ENCODE data around the gene PELI1. TPM values are rescaled to one million over a fixed set of nuclear protein-coding genes. Genes with fewer than 3 reads are reported as not detected.

The PELI1 gene
- total RNA-seq, 1 donor from 2014 or later: 46.4 TPM

GRCh38 chr2:64166637-64167420 lies 22.6 kb upstream of the PELI1 start:
- no peaks in the 10 kb centered on the region for H3K36me3 Mint-ChIP-seq (ENCODE audit: low read depth, unreplicated experiment)
- H3K4me1 Mint-ChIP-seq (ENCODE audit: unreplicated experiment): no peaks in the 10 kb centered on the region
- TF ChIP-seq, protein P1, sequence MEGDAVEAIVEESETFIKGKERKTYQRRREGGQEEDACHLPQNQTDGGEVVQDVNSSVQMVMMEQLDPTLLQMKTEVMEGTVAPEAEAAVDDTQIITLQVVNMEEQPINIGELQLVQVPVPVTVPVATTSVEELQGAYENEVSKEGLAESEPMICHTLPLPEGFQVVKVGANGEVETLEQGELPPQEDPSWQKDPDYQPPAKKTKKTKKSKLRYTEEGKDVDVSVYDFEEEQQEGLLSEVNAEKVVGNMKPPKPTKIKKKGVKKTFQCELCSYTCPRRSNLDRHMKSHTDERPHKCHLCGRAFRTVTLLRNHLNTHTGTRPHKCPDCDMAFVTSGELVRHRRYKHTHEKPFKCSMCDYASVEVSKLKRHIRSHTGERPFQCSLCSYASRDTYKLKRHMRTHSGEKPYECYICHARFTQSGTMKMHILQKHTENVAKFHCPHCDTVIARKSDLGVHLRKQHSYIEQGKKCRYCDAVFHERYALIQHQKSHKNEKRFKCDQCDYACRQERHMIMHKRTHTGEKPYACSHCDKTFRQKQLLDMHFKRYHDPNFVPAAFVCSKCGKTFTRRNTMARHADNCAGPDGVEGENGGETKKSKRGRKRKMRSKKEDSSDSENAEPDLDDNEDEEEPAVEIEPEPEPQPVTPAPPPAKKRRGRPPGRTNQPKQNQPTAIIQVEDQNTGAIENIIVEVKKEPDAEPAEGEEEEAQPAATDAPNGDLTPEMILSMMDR (IDR thresholded peaks at IDR 0.05; ENCODE audit: unreplicated experiment): no peak
- no peak overlapping the region for H3K27ac Mint-ChIP-seq (ENCODE audit: unreplicated experiment)
- no peaks in the 10 kb centered on the region for H3K27me3 Mint-ChIP-seq (ENCODE audit: unreplicated experiment)
- H3K4me3 Mint-ChIP-seq (ENCODE audit: unreplicated experiment): no peak overlapping the region
- no peak for DNase-seq (ENCODE audit: low spot score)
- H3K9me3 Mint-ChIP-seq (ENCODE audit: unreplicated experiment): no peaks in the 10 kb centered on the region

DNA sequence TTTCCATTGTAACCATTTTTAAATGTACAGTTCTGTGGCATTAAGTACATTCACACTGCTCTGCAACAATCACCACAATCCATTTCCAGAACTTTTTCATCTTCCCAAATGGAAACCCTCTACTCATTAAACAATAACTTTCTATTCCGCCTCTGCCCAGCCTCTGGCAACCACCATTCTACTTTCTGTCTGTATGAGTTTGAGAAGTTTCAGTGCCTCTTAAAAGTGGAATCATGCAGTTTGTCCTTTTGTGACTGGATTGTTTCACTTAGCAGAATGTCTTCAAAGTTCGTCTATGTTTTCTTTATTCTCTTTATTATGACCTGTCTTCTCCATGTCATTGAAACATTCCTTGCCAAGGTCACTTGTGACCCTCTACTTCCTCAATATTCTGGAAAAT lies 22.0 kb upstream of the PELI1 start:
- no peaks in the 10 kb centered on the region for H3K27me3 Mint-ChIP-seq (ENCODE audit: unreplicated experiment)

DNA sequence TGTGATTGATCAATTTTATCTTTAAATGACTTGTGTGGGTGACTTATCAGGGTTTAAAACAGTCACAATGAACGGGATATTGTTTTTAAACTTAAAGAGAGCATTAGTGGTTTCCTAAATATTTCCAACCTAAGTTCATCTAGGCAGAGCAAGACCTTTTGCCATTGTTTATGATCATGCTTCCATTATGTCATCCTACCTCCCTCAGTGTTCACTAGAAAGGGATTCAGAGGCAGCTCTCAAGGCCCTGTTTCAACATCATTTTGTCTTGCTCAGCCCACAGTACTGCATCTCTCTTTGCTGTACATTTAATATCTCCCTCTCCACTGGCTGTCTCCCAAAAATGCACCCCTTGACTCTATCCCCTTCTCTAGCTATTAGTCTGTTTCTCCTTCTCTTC lies 21.5 kb upstream of the PELI1 start:
- H3K9me3 Mint-ChIP-seq (ENCODE audit: unreplicated experiment): no peaks in the 10 kb centered on the region
- H3K27ac Mint-ChIP-seq (ENCODE audit: unreplicated experiment): no peak overlapping the region
- H3K36me3 Mint-ChIP-seq (ENCODE audit: low read depth, unreplicated experiment): no peaks in the 10 kb centered on the region
- DNase-seq (ENCODE audit: low spot score): no peak
- TF ChIP-seq, protein P1 (IDR thresholded peaks at IDR 0.05; ENCODE audit: unreplicated experiment): no peak
- no peaks in the 10 kb centered on the region for H3K4me1 Mint-ChIP-seq (ENCODE audit: unreplicated experiment)
- H3K27me3 Mint-ChIP-seq (ENCODE audit: unreplicated experiment): no peaks in the 10 kb centered on the region
- no peak overlapping the region for H3K4me3 Mint-ChIP-seq (ENCODE audit: unreplicated experiment)

More for the DNA sequence above, 22.0 kb upstream of the PELI1 start:
- no peaks in the 10 kb centered on the region for H3K4me1 Mint-ChIP-seq (ENCODE audit: unreplicated experiment)
- no peaks in the 10 kb centered on the region for H3K9me3 Mint-ChIP-seq (ENCODE audit: unreplicated experiment)
- H3K27ac Mint-ChIP-seq (ENCODE audit: unreplicated experiment): no peak overlapping the region
- H3K36me3 Mint-ChIP-seq (ENCODE audit: low read depth, unreplicated experiment): no peaks in the 10 kb centered on the region
- H3K4me3 Mint-ChIP-seq (ENCODE audit: unreplicated experiment): no peak overlapping the region
- TF ChIP-seq, protein P1 (IDR thresholded peaks at IDR 0.05; ENCODE audit: unreplicated experiment): no peak
- no peak for DNase-seq (ENCODE audit: low spot score)

DNA sequence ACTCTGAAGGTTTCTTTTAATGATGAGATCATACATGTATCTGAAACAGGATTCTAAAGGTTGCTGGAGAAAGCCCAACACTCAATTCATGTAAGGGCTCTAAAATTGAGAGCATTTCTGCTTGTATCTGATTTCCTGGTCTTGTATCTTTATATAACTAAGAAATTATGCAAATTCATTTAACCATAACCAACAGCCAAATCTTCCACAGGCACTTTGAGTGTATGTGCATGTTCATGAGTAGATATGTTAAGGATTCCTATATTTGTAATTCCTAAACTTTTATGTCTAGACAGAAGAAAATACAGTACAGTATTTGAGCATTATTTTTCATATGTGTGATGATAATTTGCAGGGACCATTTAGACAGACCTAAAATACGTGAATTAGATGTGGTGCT lies 20.4 kb upstream of the PELI1 start:
- TF ChIP-seq, protein P1 (IDR thresholded peaks at IDR 0.05; ENCODE audit: unreplicated experiment): no peak
- H3K36me3 Mint-ChIP-seq (ENCODE audit: low read depth, unreplicated experiment): no peaks in the 10 kb centered on the region
- H3K4me3 Mint-ChIP-seq (ENCODE audit: unreplicated experiment): no peak overlapping the region
- DNase-seq (ENCODE audit: low spot score): no peak
- no peak overlapping the region for H3K27ac Mint-ChIP-seq (ENCODE audit: unreplicated experiment)
- H3K4me1 Mint-ChIP-seq (ENCODE audit: unreplicated experiment): no peaks in the 10 kb centered on the region
- H3K27me3 Mint-ChIP-seq (ENCODE audit: unreplicated experiment): no peaks in the 10 kb centered on the region
- H3K9me3 Mint-ChIP-seq (ENCODE audit: unreplicated experiment): no peaks in the 10 kb centered on the region

DNA sequence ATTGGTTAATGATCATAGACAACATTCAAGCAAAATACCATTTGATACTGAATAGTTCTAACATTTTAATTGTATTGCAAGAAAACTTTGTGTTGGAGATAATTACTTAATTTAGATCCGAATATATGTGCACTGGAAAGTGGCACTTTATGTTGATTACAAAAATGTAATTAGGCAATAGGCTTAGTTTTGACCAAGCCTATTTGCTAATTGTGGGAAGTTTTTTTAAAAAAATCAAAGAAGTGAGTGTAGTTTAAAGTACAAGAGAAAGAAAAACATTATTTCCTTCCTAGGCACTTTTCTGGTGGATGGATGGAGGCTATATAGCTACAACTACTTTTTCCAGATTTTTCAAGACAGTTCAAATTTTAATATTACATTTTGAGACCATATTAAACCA lies 18.3 kb upstream of the PELI1 start:
- DNase-seq (ENCODE audit: low spot score): no peak
- Mint-ChIP-seq H3K4me1 (ENCODE audit: unreplicated experiment) (no peaks in the 10 kb centered on the region), H3K9me3 (ENCODE audit: unreplicated experiment) (no peaks in the 10 kb centered on the region), H3K27me3 (ENCODE audit: unreplicated experiment) (no peaks in the 10 kb centered on the region), H3K27ac (ENCODE audit: unreplicated experiment) (no peak overlapping the region), H3K36me3 (ENCODE audit: low read depth, unreplicated experiment) (no peaks in the 10 kb centered on the region), H3K4me3 (ENCODE audit: unreplicated experiment) (no peak overlapping the region)
- TF ChIP-seq, protein P1 (IDR thresholded peaks at IDR 0.05; ENCODE audit: unreplicated experiment): no peak

All from endothelial cell (in vitro differentiated cells).